ENCODE results near the gene MDP1.

The MDP1 gene

GRCh38 chr14:24215495-24216344 lies at the start of gene MDP1:
TSS of gene MDP1 (minus strand) at chr14:24216066. CDS start at chr14:24215955, 111 bp downstream.
- DNase-seq: peak; percentile 80
- peaks cover 37% of the 10 kb centered on the region for H3K4me1 Mint-ChIP-seq

GRCh38 chr14:24264298-24264697 lies 48.4 kb upstream of the MDP1 start:
- peak overlapping the region; percentile 42 for H3K27ac Mint-ChIP-seq
- no peak for DNase-seq
- TF ChIP-seq CTCF (IDR thresholded peaks at IDR 0.05): no peak
- H3K9me3 Mint-ChIP-seq: no peaks in the 10 kb centered on the region
- H3K27me3 Mint-ChIP-seq (ENCODE audit: low read depth, poor library complexity): peaks cover 3% of the 10 kb centered on the region
- peaks cover 10% of the 10 kb centered on the region for H3K36me3 Mint-ChIP-seq (ENCODE audit: low read depth)
- H3K4me3 Mint-ChIP-seq: no peak overlapping the region
- H3K4me1 Mint-ChIP-seq: peaks cover 6% of the 10 kb centered on the region

More at GRCh38 chr14:24215495-24216344, at the start of gene MDP1:
- no peaks in the 10 kb centered on the region for H3K9me3 Mint-ChIP-seq
- peak; percentile 50 for TF ChIP-seq CTCF (IDR thresholded peaks at IDR 0.05)
- no peaks in the 10 kb centered on the region for H3K27me3 Mint-ChIP-seq (ENCODE audit: low read depth, poor library complexity)
- peak within 1 kb of the TSS; percentile 92 for H3K4me3 Mint-ChIP-seq
- H3K27ac Mint-ChIP-seq: peak within 1 kb of the TSS; percentile 98
- H3K36me3 Mint-ChIP-seq (ENCODE audit: low read depth): peaks cover 17% of the 10 kb centered on the region

GRCh38 chr14:24263848-24264247 lies 48.0 kb upstream of the MDP1 start:
- H3K27ac Mint-ChIP-seq: no peak overlapping the region
- peaks cover 2% of the 10 kb centered on the region for H3K27me3 Mint-ChIP-seq (ENCODE audit: low read depth, poor library complexity)
- peaks cover 6% of the 10 kb centered on the region for H3K4me1 Mint-ChIP-seq
- peaks cover 10% of the 10 kb centered on the region for H3K36me3 Mint-ChIP-seq (ENCODE audit: low read depth)
- no peak for TF ChIP-seq CTCF (IDR thresholded peaks at IDR 0.05)
- H3K9me3 Mint-ChIP-seq: no peaks in the 10 kb centered on the region
- H3K4me3 Mint-ChIP-seq: no peak overlapping the region
- DNase-seq: no peak

- no peaks in the 10 kb centered on the region for H3K9me3 Mint-ChIP-seq
- no peak for DNase-seq
- TF ChIP-seq CTCF (IDR thresholded peaks at IDR 0.05): no peak
- peak within 1 kb of the TSS; percentile 2 for H3K27ac Mint-ChIP-seq
- peaks cover 2% of the 10 kb centered on the region for H3K27me3 Mint-ChIP-seq (ENCODE audit: low read depth, poor library complexity)
- no peak within 1 kb of the TSS for H3K4me3 Mint-ChIP-seq
- peaks cover 10% of the 10 kb centered on the region for H3K36me3 Mint-ChIP-seq (ENCODE audit: low read depth)
- peaks cover 6% of the 10 kb centered on the region for H3K4me1 Mint-ChIP-seq
Observed at GRCh38 chr14:24262821-24263733, 47.2 kb upstream of the MDP1 start, which contains the start of gene TGM1. TSS of gene TGM1 (minus strand) at chr14:24263177. CDS start at chr14:24262352, 825 bp downstream.

GRCh38 chr14:24261969-24262327 lies 46.1 kb upstream of the MDP1 start:
- Mint-ChIP-seq H3K9me3 (no peaks in the 10 kb centered on the region), H3K27me3 (ENCODE audit: low read depth, poor library complexity) (peaks cover 2% of the 10 kb centered on the region), H3K4me3 (no peak overlapping the region), H3K36me3 (ENCODE audit: low read depth) (peaks cover 6% of the 10 kb centered on the region), H3K4me1 (peaks cover 2% of the 10 kb centered on the region), H3K27ac (no peak overlapping the region)
- no peak for TF ChIP-seq CTCF (IDR thresholded peaks at IDR 0.05)
- no peak for DNase-seq

Measured in nephron progenitor cell (in vitro differentiated cells).